Activated naive CD8-positive, alpha-beta T cell treated with anti-CD3 and anti-CD28 coated beads, Interleukin-2, amount 10 ng/mL, durations not matched to agents 7 days and 5 days (primary cell): Measurements from ENCODE around the gene PDPK1. TPM values are rescaled to one million over a fixed set of nuclear protein-coding genes. Genes with fewer than 3 reads are reported as not detected.

Experiments
- microRNA-seq: library from miRNA; unstranded; fragments of <30 nt; microRNA quantifications from one replicate; pipeline ENCODE4 v1.2.0, GENCODE V29; 2022
- total RNA-seq, 2 experiments: library from RNA; stranded (reverse); gene quantifications; one replicate each; pipeline ENCODE4 v1.2.3, GENCODE V29; 2021

Gene PDPK1
- total RNA-seq, 2 experiments from 2014 or later, result 50.6 to 55.1 TPM

Small RNA genes lying within 50 kb of the gene (microRNA-seq; reads per million reads assigned to microRNA genes)
- gene MIR3178, result 2.8 reads per million

Other genes starting within 250 kb of the PDPK1 start
- 1 to 10 TPM; 7.8 to 8.3 TPM for gene ABCA3, start 197.3 kb upstream of the PDPK1 start, total RNA-seq
- gene CCNF, start 108.6 kb upstream of the PDPK1 start, total RNA-seq, result 10 to 100 TPM; 67.7 to 70.5 TPM
- 10 to 100 TPM; 16.0 to 17.8 TPM for gene TEDC2, start 77.9 kb upstream of the PDPK1 start, total RNA-seq
- gene NTN3, start 66.7 kb upstream of the PDPK1 start, total RNA-seq, result not detected
- 10 to 100 TPM; 16.5 to 17.9 TPM for gene TBC1D24, start 62.9 kb upstream of the PDPK1 start, total RNA-seq
- 100 to 1,000 TPM; 117 to 122 TPM for gene ATP6V0C, start 24.1 kb upstream of the PDPK1 start, total RNA-seq
- gene AMDHD2, start 17.6 kb upstream of the PDPK1 start, total RNA-seq, result 10 to 100 TPM; 74.0 to 75.4 TPM
- 1 to 10 TPM in 1 of 2 experiments, under 1 TPM in 1; 0.80 to 1.1 TPM for gene CEMP1, start 6.6 kb upstream of the PDPK1 start, total RNA-seq
- 10 to 100 TPM; 27.5 to 30.1 TPM for gene KCTD5, start 144.5 kb downstream of the PDPK1 start, total RNA-seq
- 1 to 10 TPM; 1.9 to 2.2 TPM for gene PRSS27, start 182.2 kb downstream of the PDPK1 start, total RNA-seq
- gene SRRM2, start 214.6 kb downstream of the PDPK1 start, total RNA-seq, result 100 to 1,000 TPM; 740 to 773 TPM
- 100 to 1,000 TPM; 205 to 210 TPM for gene ELOB, start 239.3 kb downstream of the PDPK1 start, total RNA-seq
- gene PRSS33, start 249.5 kb downstream of the PDPK1 start, total RNA-seq, result under 1 TPM; 0.17 to 0.36 TPM